Sciatic nerve (tissue), 2 donors: ENCODE measurements around the gene EHHADH. TPM values are rescaled to one million over a fixed set of nuclear protein-coding genes. Genes with fewer than 3 reads are reported as not detected.
"Not testable (repeated sequence)": the region's sequence is repeated elsewhere in the genome, so short reads cannot be mapped to it uniquely, and the experiment has no call there.

ENCODE experiments used
- ATAC-seq: fragments of 200-7000 bp; cut with Tn5 transposase; one replicate; pipeline ENCODE4 v1.9.1; 2020; ENCODE audit warnings: mild to moderate bottlenecking, moderate library complexity
- DNase-seq: peaks from one replicate; pipeline ENCODE4 v3.0.0-alpha.2; 2020; ENCODE audit warnings: low spot score
- intact Hi-C: fragments of 100-400 bp; cut with DNase I; formaldehyde crosslinking; loops from one replicate; pipeline ENCODE4 v1.14.2; 2022
- total RNA-seq: library from RNA; stranded (reverse); fragmentation: NEBNext Ultra II Directional; extraction: Animal tissue kit (Norgen Biotek cat#: 25700); gene quantifications from one replicate; pipeline ENCODE4 v1.2.1, GENCODE V29; 2021
- donor health status: DM: no; HTN: no; CAD: no.
- donor health status: DM: no; HTN: no; CAD: no.

The EHHADH gene
- total RNA-seq, result 6.2 TPM

DNA sequence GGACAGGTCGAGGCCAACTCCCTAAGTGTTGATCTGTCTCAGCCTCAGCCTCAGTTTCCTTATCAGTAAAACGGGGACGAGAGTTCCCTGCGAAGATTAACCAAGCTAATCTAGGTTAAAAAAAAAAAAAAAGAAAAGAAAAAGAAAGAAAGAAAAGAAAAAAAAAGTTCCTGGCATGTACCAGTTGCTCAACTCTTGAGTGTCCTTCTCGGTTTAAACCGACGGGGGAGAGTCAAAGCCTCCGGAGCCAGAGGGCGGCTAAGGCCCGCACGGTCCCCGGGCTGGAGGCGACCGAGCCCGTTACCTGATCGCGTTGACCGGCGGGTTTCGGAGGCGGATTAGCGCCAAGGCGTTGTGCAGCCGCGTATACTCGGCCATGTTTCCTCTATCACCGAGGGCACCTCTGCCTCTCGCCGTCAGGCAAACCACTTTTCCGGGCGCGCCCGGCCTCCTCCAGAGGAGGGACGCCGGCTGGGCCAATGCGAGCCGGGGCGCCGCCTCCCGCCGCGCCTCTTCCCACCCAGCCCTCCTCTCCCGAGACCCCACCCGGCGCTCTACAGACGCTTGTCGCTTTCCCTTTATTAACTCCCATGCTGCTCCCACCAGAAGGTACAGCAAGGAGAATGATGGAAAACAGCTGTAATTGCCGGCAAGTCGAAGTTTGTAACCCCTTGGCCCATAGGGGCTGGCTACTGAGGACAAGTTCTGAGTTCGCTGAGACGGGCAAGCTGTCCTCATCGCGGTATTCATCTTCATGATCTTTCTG, at the start of gene EHHADH:
EHHADH (minus strand) TSS at position 405 of the 766 bp plus-strand sequence; CDS start at position 378, 27 bp downstream.
- DNase-seq (peak; percentile 82), ATAC-seq (peak; percentile 97)
- intact Hi-C loops, result no loop called here

DNA sequence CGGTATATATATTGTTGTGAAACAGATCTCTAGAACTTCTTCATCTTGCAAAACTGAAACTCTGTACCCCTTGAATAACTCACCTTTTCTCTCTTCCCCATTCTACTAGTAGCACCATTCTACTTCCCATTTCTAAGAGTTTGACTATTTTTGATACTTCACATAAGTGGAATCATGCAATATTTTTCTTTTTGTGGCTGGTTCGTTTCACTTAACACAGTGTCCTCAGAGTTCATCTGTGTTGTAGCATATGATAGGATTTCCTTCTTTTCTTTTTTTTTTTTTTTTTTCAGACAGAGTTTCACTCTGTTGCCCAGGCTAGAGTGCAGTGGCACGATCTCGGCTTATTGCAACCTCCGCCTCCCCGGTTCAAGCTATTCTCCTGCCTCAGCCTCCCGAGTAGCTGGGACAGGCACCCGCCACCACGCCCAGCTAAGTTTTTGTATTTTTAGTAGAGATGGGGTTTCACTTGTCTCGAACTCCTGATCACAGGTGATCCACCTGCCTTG, 46.1 kb upstream of the EHHADH start:
- intact Hi-C loops, ATAC-seq, DNase-seq: not testable (repeated sequence)

- intact Hi-C loops, result no loop called here
- no peak for ATAC-seq
These were observed 44.0 kb upstream of the EHHADH start for GRCh38 chr3:185297867-185298266.

DNA sequence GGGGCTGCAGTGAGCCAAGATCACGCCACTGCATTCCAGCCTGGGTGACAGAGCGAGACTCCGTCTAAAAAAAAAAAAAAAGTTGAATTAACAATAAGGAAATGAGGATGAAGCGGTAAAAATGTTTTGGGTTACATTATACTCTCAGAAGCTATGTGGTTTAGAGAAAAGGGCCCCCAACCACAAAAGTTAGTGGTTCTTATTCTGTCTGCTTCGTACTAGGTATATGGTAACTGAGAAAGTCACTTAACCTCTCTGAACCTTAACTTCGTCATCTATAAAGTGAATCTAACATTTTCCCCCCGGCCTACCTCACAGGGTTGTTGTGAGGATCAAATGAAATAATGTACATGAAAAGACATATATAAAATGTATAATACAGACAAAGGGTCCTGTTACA, 38.4 kb upstream of the EHHADH start:
- DNase-seq (no peak), ATAC-seq (no peak)
- intact Hi-C loops, result no loop called here

More at GRCh38 chr3:185297867-185298266, 44.0 kb upstream of the EHHADH start:
- DNase-seq, result no peak

- ATAC-seq (no peak), DNase-seq (no peak)
- intact Hi-C loops, result no loop called here
These were observed 36.4 kb upstream of the EHHADH start for GRCh38 chr3:185290266-185290665.

GRCh38 chr3:185283374-185283935, 29.6 kb upstream of the EHHADH start:
- intact Hi-C loops, result no loop called here
- ATAC-seq (no peak), DNase-seq (no peak)

DNA sequence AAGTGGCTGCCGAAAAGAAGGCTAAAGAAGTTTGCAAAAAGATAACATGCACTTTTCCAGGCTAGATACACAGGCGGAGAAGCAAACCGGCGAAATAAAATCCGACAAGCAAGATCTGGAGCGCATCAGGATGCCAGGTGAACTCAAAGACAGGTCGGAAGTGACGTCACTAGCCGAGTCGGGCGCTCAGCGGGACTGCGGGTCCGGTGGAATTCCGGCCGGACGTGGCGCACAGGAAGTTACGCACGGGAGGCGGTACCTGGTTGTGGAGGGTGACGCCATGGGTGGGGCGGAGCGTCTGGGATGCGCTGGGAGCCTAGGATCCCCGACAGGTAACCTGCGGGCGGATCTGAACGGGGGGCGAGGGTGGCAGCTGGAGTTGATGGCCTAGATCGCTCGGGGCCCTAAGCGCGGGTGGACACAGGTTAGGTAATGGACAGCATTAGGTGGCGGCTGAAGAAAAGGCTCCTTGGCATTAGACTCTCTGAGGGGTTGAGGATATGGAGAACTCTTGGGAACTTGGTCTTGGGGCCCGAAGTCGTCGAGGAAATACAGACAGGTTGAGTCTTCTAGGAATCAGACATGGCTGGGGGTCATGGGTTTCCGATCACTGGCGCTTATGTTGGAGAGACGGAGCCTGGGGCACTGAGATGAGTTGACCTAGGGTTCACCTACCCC, 29.0 kb upstream of the EHHADH start:
- DNase-seq (peak; percentile 97), ATAC-seq (peak; percentile 100)
- intact Hi-C loops, result no loop called here

DNA sequence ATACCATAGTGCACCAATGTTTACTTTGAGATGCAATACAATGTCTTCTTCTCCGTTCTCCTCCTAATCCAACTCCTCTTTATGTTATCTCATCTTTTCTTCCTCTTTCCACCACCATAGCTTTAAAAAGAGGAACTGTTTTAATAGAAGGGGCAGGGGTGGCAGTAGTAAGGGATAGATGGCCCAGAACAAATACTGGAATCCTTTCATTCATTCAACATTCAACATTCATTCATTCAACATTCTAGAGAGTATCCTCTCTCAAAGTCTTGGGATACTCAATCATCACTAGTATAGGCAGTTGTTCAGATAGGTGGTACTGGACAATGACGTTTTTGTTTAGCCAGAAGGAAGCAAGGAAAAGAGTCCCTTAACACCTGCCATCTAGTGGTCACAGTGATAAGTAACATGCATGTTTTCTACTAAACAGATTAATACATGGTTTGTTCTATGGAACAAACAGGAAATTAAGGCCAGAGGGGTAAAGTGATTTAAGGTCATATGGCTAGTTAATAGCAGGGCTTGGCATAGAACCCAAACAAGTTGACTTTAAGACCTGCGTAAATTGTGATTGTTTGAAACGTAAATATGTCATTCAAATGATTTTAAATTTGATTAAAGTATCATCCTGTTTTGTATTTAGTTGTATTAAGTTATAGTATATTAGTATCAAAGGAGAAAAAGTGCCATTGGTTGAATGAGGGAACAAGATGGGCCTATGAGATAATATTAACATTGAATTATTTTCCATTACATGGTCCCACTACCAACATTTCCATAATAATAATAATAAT, 26.9 kb upstream of the EHHADH start:
- DNase-seq (no peak), ATAC-seq (no peak)
- intact Hi-C loops, result no loop called here

DNA sequence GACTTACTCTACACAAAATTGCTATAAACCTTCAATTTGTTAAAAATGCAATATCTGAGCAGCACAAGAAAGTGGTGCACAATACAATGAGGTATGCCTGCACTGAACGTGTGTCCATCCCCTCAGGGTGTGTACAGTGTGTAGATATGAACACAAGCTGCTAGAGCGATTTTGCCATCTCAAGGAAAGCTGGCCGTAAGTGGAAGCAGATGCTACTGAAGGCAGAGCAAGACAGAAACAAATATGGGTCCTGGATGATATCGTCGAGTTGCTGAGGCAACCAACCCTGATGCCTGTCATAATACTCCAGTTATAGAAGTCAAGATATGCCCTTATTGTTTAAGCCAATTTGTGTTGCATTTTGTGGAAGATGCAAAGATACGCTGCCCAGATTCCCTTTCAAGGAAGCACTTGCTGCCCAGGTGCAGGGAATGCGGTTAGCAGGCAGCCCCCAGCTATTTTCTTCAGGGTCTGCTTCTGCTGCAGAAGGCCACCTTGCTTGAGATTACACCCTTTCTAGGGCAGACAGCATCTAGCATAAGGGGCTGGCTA, 25.8 kb upstream of the EHHADH start:
- intact Hi-C loops, result no loop called here
- no peak for ATAC-seq

DNA sequence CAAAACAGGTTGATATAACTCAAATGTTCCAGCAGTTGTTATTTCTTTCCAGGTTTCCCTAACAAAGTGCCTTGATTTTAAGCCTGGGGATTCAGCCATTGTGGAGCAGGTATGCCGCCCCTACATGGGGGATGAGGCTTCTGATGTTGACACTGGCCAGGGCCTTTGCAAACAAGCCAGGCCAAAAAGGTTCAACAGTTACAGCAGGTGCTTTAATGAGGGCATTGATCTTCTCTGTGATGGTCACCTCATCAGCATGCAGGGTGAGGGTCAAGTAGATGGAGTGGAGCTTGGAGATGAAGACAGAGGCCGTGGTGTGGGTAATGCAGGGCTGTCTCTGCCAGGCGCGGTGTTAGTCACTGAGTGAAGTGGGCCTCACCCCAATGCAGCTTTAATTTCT, 22.6 kb upstream of the EHHADH start:
- DNase-seq (no peak), ATAC-seq (no peak)
- intact Hi-C loops, result no loop called here

More for the DNA sequence above, 25.8 kb upstream of the EHHADH start:
- DNase-seq, result no peak

- intact Hi-C loops, result no loop called here
- ATAC-seq (no peak), DNase-seq (no peak)
These were observed 18.2 kb upstream of the EHHADH start for GRCh38 chr3:185272033-185272432.

DNA sequence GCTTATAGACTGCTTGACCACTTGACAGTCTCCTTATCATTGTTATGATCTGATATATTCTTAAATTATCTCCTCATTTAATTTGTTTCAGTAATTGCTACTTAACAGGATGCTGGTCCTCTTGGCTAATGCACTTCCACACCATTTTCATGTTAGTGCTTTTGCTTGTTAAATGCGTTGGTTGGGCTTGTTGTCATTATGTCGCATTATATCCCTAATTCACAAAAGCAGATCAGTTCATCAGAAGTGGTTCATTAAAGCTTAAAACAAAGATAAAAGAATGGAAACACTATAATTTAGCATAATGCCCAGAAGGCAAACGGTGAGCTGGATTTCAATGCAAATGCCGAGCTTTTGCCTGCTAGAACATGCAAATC, 17.1 kb upstream of the EHHADH start:
- intact Hi-C loops, result no loop called here
- ATAC-seq (no peak), DNase-seq (no peak)

GRCh38 chr3:185270262-185270955, 16.6 kb upstream of the EHHADH start:
- no peak for ATAC-seq
- intact Hi-C loops, result no loop called here
- no peak for DNase-seq

DNA sequence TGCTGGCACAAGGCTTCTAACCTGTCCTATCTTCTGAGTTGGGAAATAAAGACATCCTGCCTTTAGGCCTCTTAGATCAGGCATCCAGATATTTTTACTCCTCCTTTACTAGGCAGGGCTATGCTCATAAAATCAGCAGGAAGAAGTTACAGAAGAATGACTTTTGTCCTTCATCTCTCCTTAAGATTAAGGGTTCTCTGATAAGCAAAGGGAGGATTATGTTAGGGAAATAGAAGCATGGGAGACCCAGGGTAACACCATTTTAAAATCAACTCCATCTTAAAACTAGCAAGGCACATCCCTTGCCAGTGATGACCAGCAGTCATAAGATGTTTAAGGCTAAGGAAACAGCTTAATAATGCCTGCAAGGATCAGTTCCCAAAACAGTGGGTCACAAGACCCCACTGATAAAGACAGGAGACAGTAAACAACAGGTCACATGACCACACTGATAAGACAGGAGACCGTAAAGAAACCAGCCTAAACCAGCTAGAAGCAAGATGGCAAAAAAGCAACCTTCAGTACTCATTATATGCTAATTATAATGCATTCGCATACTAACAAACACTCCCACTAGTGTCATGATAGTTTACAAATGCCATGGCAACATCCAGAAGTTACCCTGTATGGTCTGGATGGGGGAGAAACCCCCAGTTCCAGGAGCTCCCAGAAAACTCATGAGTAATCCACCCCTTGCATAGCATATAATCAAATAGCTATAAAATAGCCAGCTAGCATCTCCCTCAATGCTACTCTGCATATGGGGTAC, 14.5 kb upstream of the EHHADH start:
- DNase-seq (no peak), ATAC-seq (no peak)
- intact Hi-C loops, result no loop called here

- no peak for DNase-seq
- no peak for ATAC-seq
- intact Hi-C loops, result no loop called here
These were observed 13.3 kb upstream of the EHHADH start for GRCh38 chr3:185267193-185267592.

DNA sequence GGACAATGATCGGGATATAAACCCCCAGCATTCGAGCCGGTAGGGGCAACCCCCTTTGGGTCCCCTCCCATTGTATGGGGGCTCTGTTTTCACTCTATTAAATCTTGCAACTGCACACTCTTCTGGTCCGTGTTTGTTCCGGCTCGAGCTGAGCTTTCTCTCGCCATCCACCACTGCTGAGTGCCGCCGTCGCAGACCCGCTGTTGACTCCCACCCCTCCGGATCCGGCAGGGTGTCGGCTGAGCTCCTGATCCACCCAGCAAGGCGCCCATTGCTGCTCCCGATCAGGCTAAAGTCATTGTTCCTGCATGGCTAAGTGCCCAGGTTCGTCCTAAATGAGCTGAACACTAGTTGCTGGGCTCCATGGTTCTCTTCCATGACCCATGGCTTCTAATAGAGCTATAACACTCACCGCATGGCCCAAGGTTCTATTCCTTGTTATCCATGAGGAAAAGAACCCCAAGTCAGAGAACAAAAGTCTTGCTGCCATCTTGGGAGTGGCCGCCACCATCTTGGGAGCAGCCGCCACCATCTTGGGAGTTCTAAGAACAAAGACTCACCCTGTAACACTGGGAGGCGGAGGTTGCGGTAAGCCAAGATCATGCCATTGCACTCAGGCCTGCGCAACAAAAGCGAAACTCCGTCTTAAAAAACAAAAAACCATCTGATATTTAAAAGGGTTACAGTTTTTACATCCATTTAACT, 11.2 kb upstream of the EHHADH start:
- DNase-seq (no peak), ATAC-seq (no peak)
- intact Hi-C loops, result no loop called here

GRCh38 chr3:185263423-185263822, 9.6 kb upstream of the EHHADH start:
- ATAC-seq (no peak), DNase-seq (no peak)
- intact Hi-C loops, result no loop called here
